Measurements from ENCODE around the gene NRIP1.

The NRIP1 gene, protein sequence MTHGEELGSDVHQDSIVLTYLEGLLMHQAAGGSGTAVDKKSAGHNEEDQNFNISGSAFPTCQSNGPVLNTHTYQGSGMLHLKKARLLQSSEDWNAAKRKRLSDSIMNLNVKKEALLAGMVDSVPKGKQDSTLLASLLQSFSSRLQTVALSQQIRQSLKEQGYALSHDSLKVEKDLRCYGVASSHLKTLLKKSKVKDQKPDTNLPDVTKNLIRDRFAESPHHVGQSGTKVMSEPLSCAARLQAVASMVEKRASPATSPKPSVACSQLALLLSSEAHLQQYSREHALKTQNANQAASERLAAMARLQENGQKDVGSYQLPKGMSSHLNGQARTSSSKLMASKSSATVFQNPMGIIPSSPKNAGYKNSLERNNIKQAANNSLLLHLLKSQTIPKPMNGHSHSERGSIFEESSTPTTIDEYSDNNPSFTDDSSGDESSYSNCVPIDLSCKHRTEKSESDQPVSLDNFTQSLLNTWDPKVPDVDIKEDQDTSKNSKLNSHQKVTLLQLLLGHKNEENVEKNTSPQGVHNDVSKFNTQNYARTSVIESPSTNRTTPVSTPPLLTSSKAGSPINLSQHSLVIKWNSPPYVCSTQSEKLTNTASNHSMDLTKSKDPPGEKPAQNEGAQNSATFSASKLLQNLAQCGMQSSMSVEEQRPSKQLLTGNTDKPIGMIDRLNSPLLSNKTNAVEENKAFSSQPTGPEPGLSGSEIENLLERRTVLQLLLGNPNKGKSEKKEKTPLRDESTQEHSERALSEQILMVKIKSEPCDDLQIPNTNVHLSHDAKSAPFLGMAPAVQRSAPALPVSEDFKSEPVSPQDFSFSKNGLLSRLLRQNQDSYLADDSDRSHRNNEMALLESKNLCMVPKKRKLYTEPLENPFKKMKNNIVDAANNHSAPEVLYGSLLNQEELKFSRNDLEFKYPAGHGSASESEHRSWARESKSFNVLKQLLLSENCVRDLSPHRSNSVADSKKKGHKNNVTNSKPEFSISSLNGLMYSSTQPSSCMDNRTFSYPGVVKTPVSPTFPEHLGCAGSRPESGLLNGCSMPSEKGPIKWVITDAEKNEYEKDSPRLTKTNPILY (N-terminal part only)

DNA sequence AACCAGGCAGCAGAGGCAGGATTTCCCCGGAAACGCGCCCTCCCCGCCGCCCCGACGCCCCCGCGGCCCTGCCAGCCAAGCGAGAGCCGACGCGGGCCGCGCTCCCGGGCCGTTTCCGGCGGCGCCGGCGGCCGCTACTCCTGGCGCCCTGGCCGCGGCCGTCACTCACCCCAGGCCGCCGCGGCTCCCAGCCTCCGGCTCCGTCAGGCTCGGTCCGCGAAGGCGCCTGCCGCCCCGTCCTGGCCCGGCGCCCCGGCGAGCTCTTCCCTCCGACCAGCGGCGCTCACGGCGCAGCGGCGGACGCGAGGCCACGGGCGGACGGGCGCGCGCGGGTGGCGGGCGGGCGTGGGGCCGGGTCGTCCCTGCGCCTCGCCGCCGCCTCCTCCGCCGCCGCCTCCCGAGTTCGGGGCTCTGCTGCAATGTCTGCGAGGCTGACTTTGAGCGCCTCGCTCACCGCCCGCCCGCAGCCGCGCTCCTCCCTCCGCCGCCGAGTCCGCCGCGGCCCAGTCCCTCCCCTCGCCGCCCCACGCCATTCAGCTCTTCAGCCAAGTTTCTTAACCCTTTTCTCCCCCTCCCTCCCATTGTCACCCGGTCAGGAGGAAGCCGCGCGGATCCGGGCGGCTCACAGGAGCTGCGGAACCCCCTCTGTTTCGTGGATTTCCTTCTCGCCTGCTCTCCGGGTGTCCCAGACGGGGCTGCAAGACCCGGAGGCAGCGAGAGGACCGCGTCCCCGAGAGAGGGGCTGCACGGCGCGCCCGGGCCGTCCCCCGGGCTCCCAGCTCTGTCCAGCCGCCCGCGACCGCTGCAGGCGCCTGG, at the start of gene NRIP1:
NRIP1 (minus strand) TSS at position 425 of the 816 bp plus-strand sequence. CDS start 96,808 bp downstream, outside the sequence.
- DNase-seq (ENCODE audit: low spot score) = peak; percentile 90

DNA sequence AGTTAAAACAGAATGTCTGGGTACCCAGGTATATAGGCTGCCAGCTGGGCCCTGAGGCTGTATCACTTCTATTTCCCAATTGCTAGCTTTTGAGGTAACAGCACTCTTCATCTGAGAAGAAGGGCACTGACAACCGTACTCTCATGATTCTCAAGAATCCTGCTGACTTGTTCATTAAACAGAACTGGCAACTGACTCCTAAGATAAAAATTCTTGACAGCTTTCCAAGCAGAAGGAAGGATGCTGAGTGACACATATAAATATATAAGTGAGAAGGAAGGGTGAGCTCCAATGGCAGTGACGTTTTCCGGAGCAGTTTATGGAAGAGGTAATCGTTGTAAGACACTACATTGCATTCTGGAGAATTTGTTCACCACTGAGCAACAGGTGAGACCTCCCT, 48.1 kb upstream of the NRIP1 start:
- DNase-seq (ENCODE audit: low spot score) = no peak

DNA sequence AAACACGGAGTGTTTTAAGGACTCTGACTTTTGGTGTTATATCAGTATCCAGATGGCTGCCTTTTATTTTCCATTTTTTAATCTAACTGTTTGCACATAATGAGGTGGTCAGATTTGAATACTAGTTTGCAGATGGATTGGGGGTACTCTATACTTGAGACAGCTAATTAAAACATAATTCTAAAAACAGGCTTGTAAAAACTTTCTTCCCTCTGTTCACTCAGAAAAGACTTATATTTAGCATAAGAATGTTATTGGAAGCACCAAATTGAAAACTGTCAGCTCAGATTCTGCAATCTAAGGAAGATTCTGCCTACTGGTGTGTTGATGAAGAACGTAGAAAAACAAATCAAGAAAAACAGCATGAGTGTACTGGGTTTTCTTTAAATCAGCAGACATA, 44.0 kb upstream of the NRIP1 start:
- no peak for DNase-seq (ENCODE audit: low spot score)

DNA sequence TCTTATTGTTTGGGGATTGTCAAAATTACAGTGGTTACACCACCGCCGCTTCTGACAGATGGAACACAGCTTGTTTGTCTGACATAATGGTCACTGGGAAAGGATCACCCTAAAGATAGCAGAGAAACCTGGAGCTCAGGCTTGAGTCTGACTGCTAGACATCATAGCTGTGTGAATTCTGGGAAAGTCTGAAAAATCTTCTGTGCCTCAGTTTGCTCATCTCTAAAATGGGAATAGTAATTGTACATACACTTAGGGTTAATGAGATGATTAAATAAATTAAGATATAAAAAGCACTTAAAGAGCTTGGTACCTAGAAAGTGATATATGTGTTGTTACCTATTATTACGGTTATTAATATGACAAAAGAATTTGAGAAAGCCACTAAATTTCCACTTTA, 39.7 kb upstream of the NRIP1 start:
- no peak for DNase-seq (ENCODE audit: low spot score)

DNA sequence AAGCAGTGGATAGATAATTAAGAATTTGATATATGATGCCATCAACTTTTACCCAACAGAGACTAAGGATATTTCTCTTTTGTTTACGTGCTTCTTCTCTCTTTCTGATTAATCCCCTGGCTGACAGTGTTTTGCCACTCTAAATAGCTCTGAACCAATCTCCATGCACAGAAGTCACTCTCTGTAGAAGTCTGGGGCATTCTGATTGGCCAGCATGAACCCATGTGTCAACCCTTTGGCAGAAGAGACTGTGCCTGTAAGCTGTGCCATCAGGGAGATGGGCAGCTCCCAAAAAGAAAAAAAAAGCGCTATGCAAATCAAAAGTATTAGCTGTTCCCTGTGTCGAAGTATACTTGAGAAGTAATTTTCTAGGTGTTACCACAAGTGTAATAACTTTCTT, 34.1 kb upstream of the NRIP1 start:
- peak; percentile 20 for DNase-seq (ENCODE audit: low spot score)

DNA sequence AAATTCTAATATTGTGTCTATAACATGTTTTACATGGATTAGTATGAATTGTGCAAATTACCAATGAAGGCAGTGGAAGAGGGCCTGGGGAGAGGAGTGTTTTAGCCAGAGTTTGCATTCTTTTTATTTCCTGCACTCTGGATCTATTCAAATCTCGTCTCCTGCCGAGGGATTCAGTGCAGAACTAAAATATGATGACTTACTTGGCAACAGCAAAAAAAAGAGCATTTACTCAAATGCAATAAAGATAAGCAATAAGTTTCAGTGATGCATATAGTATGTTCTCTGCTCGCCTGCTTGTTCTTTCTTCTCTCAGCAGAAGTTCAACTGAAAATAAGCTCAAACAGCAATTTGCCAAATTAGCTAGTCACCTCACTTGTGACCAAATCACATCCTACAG, 33.4 kb upstream of the NRIP1 start:
- no peak for DNase-seq (ENCODE audit: low spot score)

DNA sequence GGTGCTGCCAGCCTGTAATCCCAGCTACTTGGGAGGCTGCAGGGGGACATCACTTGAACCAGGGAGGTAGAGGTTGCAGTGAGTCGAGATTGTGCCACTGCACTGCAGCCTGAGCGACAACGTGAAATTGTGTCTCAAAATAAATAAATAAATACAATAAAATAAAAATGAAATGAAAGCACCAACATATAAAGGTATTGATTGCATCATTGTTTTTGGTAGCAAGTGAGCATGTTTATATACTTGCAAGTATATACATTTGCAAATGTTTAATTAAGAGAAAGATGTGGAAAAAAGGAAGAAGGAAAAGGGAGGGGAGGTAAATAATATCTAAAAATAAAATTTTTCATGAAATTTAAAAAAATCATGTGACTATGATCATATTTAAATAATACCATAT, 32.8 kb upstream of the NRIP1 start:
- no peak for DNase-seq (ENCODE audit: low spot score)

DNA sequence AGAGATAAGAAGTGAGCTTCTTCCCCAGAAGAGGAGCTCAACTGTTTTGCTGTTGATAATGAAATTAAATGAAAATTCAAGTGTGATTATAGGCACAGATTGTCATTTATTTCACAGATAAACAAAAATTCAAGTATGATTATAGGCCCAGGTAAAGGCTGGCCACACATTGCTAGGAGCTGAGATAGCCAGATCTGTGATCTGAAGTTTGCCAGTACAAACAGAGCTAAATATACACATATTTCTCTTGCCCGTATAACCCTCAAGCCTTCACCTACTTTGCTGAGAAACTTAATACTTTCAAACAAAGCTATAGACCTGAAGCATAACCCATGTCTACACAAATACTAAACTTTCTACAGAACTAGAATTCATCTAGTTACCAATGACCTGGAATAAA, 31.3 kb upstream of the NRIP1 start:
- no peak for DNase-seq (ENCODE audit: low spot score)

DNA sequence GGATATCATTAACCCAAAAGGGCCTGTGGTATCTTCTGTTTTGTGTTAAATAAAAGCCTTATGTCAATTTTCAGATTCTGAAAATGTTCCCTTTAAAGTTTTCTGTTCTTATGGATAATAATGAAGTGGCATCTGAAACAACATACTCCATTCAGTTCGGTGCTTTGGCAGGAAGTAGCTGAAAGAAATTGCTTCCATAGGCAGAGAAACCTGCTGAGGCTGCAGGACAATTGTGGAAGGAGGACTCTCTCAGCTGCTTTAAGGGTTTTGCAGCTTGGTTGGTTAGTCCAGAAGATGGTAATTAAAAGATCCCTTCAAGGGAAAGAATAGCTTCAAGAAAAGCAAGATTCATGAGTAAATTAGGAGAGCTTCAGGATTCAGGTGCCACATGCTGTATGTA, 30.5 kb upstream of the NRIP1 start:
- DNase-seq (ENCODE audit: low spot score) = no peak

DNA sequence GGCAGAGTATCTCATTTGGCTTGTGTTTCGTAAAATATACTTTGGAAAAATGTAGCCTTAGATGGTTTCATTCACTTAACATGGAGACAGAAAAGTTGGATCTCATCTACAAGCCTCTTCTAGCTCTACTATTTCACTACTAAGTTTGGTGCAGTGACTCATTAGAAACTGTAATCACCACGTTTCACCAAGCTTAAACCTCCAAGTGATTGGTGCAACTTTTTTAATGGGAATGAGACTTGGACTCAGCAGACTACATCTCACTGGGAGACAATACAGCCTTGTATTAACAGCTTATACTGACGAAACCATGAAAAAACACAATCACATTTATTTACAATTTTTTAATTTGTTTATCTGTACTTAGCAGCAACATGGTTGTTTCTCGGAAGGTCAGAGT, 29.9 kb upstream of the NRIP1 start:
- no peak for DNase-seq (ENCODE audit: low spot score)

DNA sequence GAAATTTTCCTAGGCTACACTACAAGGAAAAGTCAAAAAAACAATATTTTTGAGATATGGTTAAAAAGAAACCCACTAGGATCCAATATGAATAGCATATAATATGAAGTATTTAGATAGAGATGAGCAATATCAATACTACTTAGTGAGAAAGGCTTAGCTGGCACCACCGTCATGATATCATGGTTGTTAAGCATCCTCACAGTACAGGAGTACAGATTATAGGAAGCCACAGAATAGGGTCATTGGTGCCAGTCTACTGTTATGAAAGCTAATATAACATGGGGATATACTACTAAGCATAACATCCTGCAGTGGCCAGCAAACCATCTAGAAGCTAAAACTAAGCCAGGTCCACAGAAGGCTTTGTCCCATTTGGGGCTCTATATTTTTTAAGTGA, 28.4 kb upstream of the NRIP1 start:
- no peak for DNase-seq (ENCODE audit: low spot score)

DNA sequence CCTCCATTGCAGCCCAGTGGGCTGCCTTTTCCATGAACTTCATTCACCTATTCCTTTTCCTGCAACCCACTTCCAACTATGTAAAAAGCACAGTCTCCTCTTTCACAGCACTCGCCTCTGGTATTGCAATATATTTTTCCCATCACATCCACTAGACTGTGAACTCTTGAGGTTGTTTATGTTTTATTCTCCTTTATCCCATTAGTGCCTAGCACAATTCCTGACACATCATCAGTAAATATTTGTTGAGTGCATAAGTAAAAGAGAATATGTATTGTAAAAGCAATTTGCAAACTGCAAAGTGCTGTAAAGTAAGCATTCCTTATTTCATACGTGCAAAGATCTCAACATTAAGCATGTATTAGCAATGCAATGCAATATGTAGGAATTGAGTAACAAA, 27.9 kb upstream of the NRIP1 start:
- no peak for DNase-seq (ENCODE audit: low spot score)

DNA sequence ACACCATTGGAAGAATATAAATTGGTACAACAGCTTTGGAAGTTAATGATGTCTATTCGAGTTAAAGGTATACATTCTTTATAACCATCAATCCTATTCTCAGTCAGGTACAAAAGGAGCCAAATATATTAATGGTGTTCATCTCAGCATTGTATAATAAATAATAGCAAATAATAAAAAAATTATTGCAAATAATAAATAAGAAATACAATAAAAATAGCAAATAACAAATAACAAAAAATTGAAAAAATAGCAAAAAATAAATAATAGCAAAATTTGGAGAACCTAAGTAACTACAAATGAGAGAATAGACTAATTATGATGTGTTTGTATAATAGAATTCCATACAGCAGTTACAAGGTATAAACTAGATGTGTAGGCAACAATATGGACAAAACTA, 25.6 kb upstream of the NRIP1 start:
- DNase-seq (ENCODE audit: low spot score) = no peak

DNA sequence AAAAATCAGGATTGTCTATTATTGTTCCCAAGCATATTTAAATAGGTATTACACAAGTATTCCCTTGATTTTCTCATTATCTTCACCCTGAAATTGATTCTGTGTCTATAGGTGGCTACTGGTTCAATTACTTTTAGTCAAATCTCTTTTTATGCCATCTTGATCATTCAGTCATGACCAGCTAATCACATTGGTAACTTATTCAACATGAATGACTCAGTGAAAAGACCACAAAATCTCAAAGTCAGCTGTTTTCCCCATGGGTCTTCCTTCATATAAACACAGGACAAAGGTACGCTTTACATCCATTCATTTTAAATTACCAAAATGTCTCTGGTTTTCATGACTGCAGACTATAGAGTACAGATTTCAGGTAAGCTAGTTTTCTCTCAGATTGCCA, 23.7 kb upstream of the NRIP1 start:
- no peak for DNase-seq (ENCODE audit: low spot score)

DNA sequence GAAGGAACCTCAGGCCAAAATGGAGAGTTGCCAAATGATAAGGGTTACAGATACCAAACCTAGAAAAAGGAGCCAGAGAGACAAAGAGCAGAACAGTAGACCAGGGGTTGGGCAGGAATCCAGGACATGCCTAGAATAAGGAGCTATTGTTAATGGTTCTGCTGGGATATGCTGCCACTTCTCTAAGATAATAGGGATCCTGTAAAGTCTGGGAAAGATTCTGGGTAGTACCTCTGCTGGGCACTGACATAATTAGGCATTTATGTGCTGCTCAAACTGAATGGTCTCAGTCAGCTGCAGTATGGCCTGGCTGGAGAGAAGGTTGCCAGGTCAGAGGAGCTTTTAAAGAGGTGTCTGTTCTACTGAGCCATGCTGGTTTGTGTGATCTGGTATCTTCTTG, 19.9 kb upstream of the NRIP1 start:
- DNase-seq (ENCODE audit: low spot score) = peak; percentile 24

DNA sequence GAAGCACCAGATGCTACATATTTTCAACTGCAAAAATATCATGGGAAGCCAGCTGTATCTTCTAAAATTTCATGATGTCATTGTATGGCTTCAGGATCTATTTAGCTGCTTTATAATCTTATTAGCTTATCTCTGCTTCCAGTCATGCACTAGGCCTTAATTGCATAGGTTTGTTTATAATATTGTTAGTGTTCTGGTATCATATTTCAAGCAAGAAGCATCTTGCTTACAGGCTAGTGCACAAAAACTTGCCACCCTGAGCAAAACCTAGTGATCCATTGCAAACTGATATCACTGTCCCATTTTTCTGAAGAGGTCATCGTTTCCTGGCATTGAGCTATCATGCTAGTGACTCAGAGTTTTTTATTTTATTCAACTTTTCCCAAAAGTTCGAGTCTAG, 15.7 kb upstream of the NRIP1 start:
- DNase-seq (ENCODE audit: low spot score) = no peak

DNA sequence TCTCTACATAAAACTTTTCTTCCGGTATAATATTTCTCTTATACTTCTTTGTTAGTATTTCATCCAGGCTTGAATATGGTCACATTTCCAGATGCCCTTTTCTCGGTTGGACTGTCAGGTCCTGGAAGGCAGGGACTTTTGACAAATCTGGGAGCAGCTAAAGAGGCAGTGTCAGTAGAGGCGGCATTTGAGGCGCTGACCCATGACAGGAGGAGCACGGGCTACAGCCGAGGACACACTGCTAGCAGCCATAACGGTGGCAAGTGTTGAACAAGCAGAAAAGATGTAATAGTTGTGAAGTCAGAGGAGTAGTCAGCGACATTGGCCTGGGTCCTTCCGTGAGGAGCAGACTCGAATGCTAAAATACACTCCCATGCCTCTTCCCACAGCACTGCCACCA, 14.5 kb upstream of the NRIP1 start:
- no peak for DNase-seq (ENCODE audit: low spot score)

DNA sequence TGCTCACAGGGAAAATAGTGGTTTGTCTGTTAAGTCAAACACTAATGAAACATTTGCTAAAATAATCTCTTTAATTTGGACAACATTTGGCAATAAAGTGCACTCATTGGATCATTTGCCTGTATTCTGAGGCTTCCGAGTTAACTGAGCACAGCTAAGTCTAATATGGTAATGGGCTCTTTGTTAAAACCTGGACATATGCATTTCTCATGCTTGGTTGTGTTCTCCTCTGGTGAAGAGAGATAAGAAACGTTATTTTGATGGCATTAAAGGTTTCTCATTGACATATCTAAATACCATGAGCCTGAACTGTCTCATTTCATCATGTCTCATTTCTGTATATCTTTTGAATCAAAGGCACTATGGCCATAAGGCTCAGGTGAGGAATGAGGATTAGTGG, 13.4 kb upstream of the NRIP1 start:
- DNase-seq (ENCODE audit: low spot score) = no peak

DNA sequence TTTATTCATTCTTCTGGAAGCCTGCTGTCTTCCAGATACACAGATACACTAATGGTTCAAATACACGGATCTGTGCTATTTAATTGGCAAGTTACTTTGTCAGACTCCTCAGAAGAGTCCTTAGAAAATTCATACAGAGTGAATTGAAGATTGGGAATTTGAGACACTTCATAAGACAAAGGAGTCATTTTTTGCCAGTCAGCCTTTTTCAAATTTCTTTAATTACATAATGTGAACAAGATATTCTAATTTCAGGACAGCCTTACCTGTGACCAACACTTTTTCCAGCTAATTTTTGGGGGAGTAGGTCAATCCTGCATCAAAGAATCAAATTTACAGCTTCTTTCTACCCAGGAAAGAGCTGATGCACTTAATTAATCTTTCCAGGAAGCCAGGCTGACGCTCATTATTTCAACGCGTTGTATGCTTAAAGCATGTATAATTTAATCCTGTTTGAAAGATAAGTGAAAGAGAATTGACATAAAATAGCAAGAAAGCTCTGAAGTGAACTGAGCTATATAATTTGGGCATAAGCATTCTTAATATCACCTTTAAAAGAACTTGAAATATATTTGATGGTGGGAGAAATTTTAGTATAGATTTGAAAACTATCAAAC, 12.8 kb upstream of the NRIP1 start:
- no peak for DNase-seq (ENCODE audit: low spot score)

DNA sequence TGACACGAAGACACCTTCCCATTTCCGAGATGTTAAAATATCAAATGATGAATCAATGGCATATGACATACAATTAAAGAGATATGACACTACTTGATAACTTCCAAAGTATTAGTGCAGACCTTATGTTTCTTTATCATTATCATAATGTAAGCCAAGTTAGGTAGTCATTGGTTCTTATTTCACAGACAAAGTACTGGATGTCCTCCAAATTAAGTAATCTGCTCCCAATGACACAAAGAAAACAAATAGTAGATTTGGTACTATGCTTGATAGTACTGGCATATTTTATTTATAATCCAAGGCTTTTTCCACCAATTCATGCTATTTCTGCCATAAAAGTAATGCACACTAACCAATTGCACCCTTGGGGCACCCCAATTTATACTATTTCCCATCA, 11.9 kb upstream of the NRIP1 start:
- no peak for DNase-seq (ENCODE audit: low spot score)

DNA sequence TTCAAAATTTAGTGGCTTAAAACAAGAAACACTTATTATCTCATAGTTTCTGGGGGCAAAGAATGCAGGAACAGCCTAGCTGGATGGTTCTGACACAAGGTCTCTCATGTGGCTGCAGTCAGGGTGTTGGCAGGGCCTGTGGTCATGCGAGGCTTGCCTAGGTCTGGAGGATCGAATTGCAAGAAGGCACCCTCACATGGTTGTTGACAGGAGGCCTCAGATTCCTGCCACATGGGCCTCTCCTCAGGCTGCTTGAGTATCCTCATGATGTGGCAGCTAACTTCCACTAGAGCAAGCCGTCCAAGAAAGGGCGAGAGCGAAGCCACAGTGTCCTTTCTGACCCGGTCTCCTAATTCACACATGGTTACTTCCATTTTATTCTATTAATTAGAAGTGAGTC, 6.2 kb upstream of the NRIP1 start:
- DNase-seq (ENCODE audit: low spot score) = no peak

DNA sequence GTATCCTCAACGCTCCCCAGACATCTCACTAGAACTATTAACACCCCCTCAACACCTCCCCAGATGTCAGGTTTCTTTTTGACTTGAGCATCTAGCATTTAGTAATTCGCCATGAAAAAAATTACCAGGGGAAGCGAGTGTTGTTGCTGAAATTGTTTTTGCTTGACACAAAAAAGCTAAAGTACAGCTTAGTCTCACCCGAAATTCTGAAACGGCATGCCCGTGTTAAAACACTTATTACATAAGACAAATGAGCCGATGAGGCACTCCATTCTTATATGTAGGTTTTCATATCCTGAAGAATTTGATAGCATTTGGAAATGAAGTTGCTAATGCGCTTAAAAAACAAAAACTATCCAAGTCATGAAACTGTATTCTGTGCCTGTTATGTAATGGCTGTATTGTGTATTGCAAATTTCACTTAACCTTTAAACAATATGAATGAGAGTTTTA, 1.3 kb upstream of the NRIP1 start:
- DNase-seq (ENCODE audit: low spot score) = no peak
